ENCODE results near the gene FKBP5. TPM values are rescaled to one million over a fixed set of nuclear protein-coding genes. Genes with fewer than 3 reads are reported as not detected.
"Not testable (repeated sequence)": the region's sequence is repeated elsewhere in the genome, so short reads cannot be mapped to it uniquely, and the experiment has no call there.

The FKBP5 gene
- total and polyA plus RNA-seq, 5 experiments from 2014 or later = 75.4 to 297 (median 108) TPM

- POLR2A ChIA-PET = interaction anchor here (0.6 to 1.4 kb wide), 2 partner anchors 17 to 1464 kb away, joined by 3 read pairs; no protein-coding TSS in a partner anchor
- H3K4me1 Mint-ChIP-seq = peaks cover 7 to 21% (median 10%) of the 10 kb centered on the region in 4 donors
- DNase-seq, ATAC-seq, H3K9me3 Mint-ChIP-seq, H3K27me3 Mint-ChIP-seq, H3K4me3 Mint-ChIP-seq: not testable (repeated sequence)
- peaks cover 3 to 46% (median 18%) of the 10 kb centered on the region in 3 donors for H3K36me3 Mint-ChIP-seq
- peak overlapping the region in 7 of 10 donors; percentile 25 to 81 (median 63) for H3K27ac Mint-ChIP-seq
Measured at GRCh38 chr6:35570885-35571330, 117.8 kb downstream of the FKBP5 start.

GRCh38 chr6:35569011-35569461 lies 119.7 kb downstream of the FKBP5 start:
- Mint-ChIP-seq H3K27ac (peak overlapping the region in 9 of 10 donors; percentile 19 to 83 (median 65)), H3K4me3 (peak overlapping the region in 2 of 10 donors; percentile 29 to 36), H3K4me1 (peaks cover 7 to 23% (median 9%) of the 10 kb centered on the region in 4 donors), H3K27me3 (peaks cover 0 to 5% (median 0%) of the 10 kb centered on the region in 5 donors), H3K36me3 (peaks cover 0 to 28% (median 5%) of the 10 kb centered on the region in 3 donors), H3K9me3 (peaks cover 0 to 6% (median 0%) of the 10 kb centered on the region in 9 donors)
- peak in 6 of 10 donors; percentile 8 to 32 (median 16) for DNase-seq
- POLR2A ChIA-PET = interaction anchor here (1.5 kb wide), 1 partner anchor 9 kb away, joined by 7 read pairs; no protein-coding TSS in a partner anchor
- peak; percentile 62 to 83 for ATAC-seq

- H3K27ac Mint-ChIP-seq = peak overlapping the region in 9 of 10 donors; percentile 40 to 77 (median 65)
- peak overlapping the region in 1 of 10 donors; percentile 57 for H3K4me3 Mint-ChIP-seq
- H3K4me1 Mint-ChIP-seq = peaks cover 7 to 23% (median 9%) of the 10 kb centered on the region in 4 donors
- DNase-seq (no peak), ATAC-seq (no peak)
- H3K27me3 Mint-ChIP-seq = peaks cover 0 to 5% (median 0%) of the 10 kb centered on the region in 5 donors
- peaks cover 0 to 6% (median 0%) of the 10 kb centered on the region in 9 donors for H3K9me3 Mint-ChIP-seq
- POLR2A ChIA-PET = interaction anchor here (0.7 kb wide), 1 partner anchor 47 kb away, joined by 4 read pairs; no protein-coding TSS in a partner anchor
- H3K36me3 Mint-ChIP-seq = peaks cover 0 to 6% (median 0%) of the 10 kb centered on the region in 3 donors
Measured at GRCh38 chr6:35566794-35567193, 121.9 kb downstream of the FKBP5 start.

- H3K9me3 Mint-ChIP-seq = peaks cover 0 to 6% (median 0%) of the 10 kb centered on the region in 9 donors
- ATAC-seq = no peak
- POLR2A ChIA-PET = no interaction called here
Measured at GRCh38 chr6:35564733-35565132, 124.0 kb downstream of the FKBP5 start.

GRCh38 chr6:35562060-35562459 lies 126.7 kb downstream of the FKBP5 start:
- POLR2A ChIA-PET = no interaction called here

More at GRCh38 chr6:35564733-35565132, 124.0 kb downstream of the FKBP5 start:
- Mint-ChIP-seq H3K36me3 (no peaks in the 10 kb centered on the region), H3K4me1 (peaks cover 6 to 22% (median 9%) of the 10 kb centered on the region in 4 donors), H3K27me3 (peaks cover 0 to 5% (median 0%) of the 10 kb centered on the region in 5 donors), H3K4me3 (peak overlapping the region in 1 of 10 donors; percentile 0), H3K27ac (peak overlapping the region in 4 of 10 donors; percentile 46 to 74 (median 55))
- DNase-seq = no peak

GRCh38 chr6:35561113-35561512 lies 127.6 kb downstream of the FKBP5 start:
- Mint-ChIP-seq H3K9me3 (no peaks in the 10 kb centered on the region), H3K4me3 (no peak overlapping the region), H3K27me3 (peaks cover 0 to 5% (median 0%) of the 10 kb centered on the region in 5 donors), H3K27ac (no peak overlapping the region), H3K36me3 (no peaks in the 10 kb centered on the region), H3K4me1 (peaks cover 0 to 2% (median under 1%) of the 10 kb centered on the region in 4 donors)
- no peak for DNase-seq
- POLR2A ChIA-PET = no interaction called here
- ATAC-seq = no peak

More at GRCh38 chr6:35562060-35562459, 126.7 kb downstream of the FKBP5 start:
- DNase-seq (no peak), ATAC-seq (no peak)
- Mint-ChIP-seq H3K4me3 (no peak overlapping the region), H3K27me3 (peaks cover 0 to 5% (median 0%) of the 10 kb centered on the region in 5 donors), H3K36me3 (no peaks in the 10 kb centered on the region), H3K9me3 (peaks cover 0 to 6% (median 0%) of the 10 kb centered on the region in 9 donors), H3K27ac (no peak overlapping the region), H3K4me1 (peaks cover 4 to 10% (median 7%) of the 10 kb centered on the region in 4 donors)

- no peak overlapping the region for H3K4me3 Mint-ChIP-seq
- peaks cover 0 to 6% (median under 1%) of the 10 kb centered on the region in 4 donors for H3K4me1 Mint-ChIP-seq
- H3K9me3 Mint-ChIP-seq = no peaks in the 10 kb centered on the region
- POLR2A ChIA-PET = interaction anchor here (0.6 kb wide), 1 partner anchor 65 kb away, joined by 3 read pairs; no protein-coding TSS in a partner anchor
- H3K27ac Mint-ChIP-seq = no peak overlapping the region
- H3K27me3 Mint-ChIP-seq = no peaks in the 10 kb centered on the region
- DNase-seq (no peak), ATAC-seq (no peak)
- no peaks in the 10 kb centered on the region for H3K36me3 Mint-ChIP-seq
Measured at GRCh38 chr6:35558571-35558970, 130.1 kb downstream of the FKBP5 start.

- H3K4me1 Mint-ChIP-seq = peaks cover 2 to 6% (median 3%) of the 10 kb centered on the region in 4 donors
- DNase-seq (no peak), ATAC-seq (no peak)
- H3K9me3 Mint-ChIP-seq = no peaks in the 10 kb centered on the region
- no peak overlapping the region for H3K27ac Mint-ChIP-seq
- no peaks in the 10 kb centered on the region for H3K36me3 Mint-ChIP-seq
- POLR2A ChIA-PET = no interaction called here
- no peaks in the 10 kb centered on the region for H3K27me3 Mint-ChIP-seq
- no peak overlapping the region for H3K4me3 Mint-ChIP-seq
Measured at GRCh38 chr6:35557239-35557638, 131.5 kb downstream of the FKBP5 start.

GRCh38 chr6:35554811-35555210 lies 133.9 kb downstream of the FKBP5 start:
- ATAC-seq = no peak
- Mint-ChIP-seq H3K9me3 (peaks cover 0 to 11% (median 7%) of the 10 kb centered on the region in 9 donors), H3K4me1 (peaks cover 2 to 6% (median 5%) of the 10 kb centered on the region in 4 donors), H3K36me3 (peaks cover 0 to 8% (median 8%) of the 10 kb centered on the region in 3 donors), H3K4me3 (no peak overlapping the region), H3K27me3 (peaks cover 0 to 2% (median 0%) of the 10 kb centered on the region in 5 donors), H3K27ac (no peak overlapping the region)
- DNase-seq = no peak
- POLR2A ChIA-PET = interaction anchor here (0.6 kb wide), 1 partner anchor 77 kb away, joined by 3 read pairs; no protein-coding TSS in a partner anchor

GRCh38 chr6:35553315-35553714 lies 135.4 kb downstream of the FKBP5 start:
- Mint-ChIP-seq H3K4me1 (peaks cover 2 to 6% (median 5%) of the 10 kb centered on the region in 4 donors), H3K27ac (no peak overlapping the region), H3K36me3 (peaks cover 0 to 10% (median 9%) of the 10 kb centered on the region in 3 donors), H3K4me3 (no peak overlapping the region), H3K27me3 (peaks cover 0 to 2% (median 0%) of the 10 kb centered on the region in 5 donors), H3K9me3 (peaks cover 0 to 13% (median 9%) of the 10 kb centered on the region in 9 donors)
- ATAC-seq = no peak
- POLR2A ChIA-PET = interaction anchor here (0.9 to 2.0 kb wide), 3 partner anchors 18 to 221 kb away, joined by 3 to 7 read pairs (median 3); no protein-coding TSS in a partner anchor
- no peak for DNase-seq

- Mint-ChIP-seq H3K27ac (no peak overlapping the region), H3K4me3 (no peak overlapping the region), H3K27me3 (peaks cover 0 to 2% (median 0%) of the 10 kb centered on the region in 5 donors), H3K9me3 (peaks cover 0 to 13% (median 9%) of the 10 kb centered on the region in 9 donors), H3K36me3 (peaks cover 0 to 10% (median 9%) of the 10 kb centered on the region in 3 donors), H3K4me1 (peaks cover 2 to 6% (median 5%) of the 10 kb centered on the region in 4 donors)
- DNase-seq (peak; percentile 29 to 76 (median 59)), ATAC-seq (peak; percentile 57 to 62)
- POLR2A ChIA-PET = interaction anchor here (1.0 to 2.0 kb wide), 6 partner anchors 11 to 257 kb away, joined by 3 to 7 read pairs (median 3); partner anchors contain the start of gene DEF6
Measured at GRCh38 chr6:35552285-35552917, 136.3 kb downstream of the FKBP5 start.

GRCh38 chr6:35550437-35550836 lies 138.3 kb downstream of the FKBP5 start:
- no peak for ATAC-seq
- Mint-ChIP-seq H3K27me3 (peaks cover 0 to 2% (median 0%) of the 10 kb centered on the region in 5 donors), H3K4me1 (peaks cover 2 to 6% (median 5%) of the 10 kb centered on the region in 4 donors), H3K4me3 (no peak overlapping the region), H3K36me3 (peaks cover 0 to 10% (median 9%) of the 10 kb centered on the region in 3 donors), H3K27ac (peak overlapping the region in 2 of 10 donors; percentile 40 to 53), H3K9me3 (peaks cover 0 to 13% (median 9%) of the 10 kb centered on the region in 9 donors)
- no peak for DNase-seq
- POLR2A ChIA-PET = no interaction called here

Measured in naive thymus-derived CD8-positive, alpha-beta T cell (primary cell).